ENCODE measurements around the gene RERE.

The RERE gene

GRCh38 chr1:8661185-8662110 lies 156.0 kb downstream of the RERE start:
- DNase-seq (ENCODE audit: low read depth) = peak; percentile 94
- H3K4me3 ChIP-seq (replicated peaks; ENCODE audit: low read depth, low read length) = no peak overlapping the region
- no peak for TF ChIP-seq CTCF (IDR thresholded peaks at IDR 0.05; ENCODE audit: low read length, missing control alignments)

GRCh38 chr1:8660411-8660828 lies 157.0 kb downstream of the RERE start:
- no peak overlapping the region for H3K4me3 ChIP-seq (replicated peaks; ENCODE audit: low read depth, low read length)
- no peak for TF ChIP-seq CTCF (IDR thresholded peaks at IDR 0.05; ENCODE audit: low read length, missing control alignments)
- peak; percentile 92 for DNase-seq (ENCODE audit: low read depth)

GRCh38 chr1:8659593-8659992 lies 157.8 kb downstream of the RERE start:
- no peak for DNase-seq (ENCODE audit: low read depth)
- H3K4me3 ChIP-seq (replicated peaks; ENCODE audit: low read depth, low read length) = no peak overlapping the region
- no peak for TF ChIP-seq CTCF (IDR thresholded peaks at IDR 0.05; ENCODE audit: low read length, missing control alignments)

GRCh38 chr1:8653878-8654277 lies 163.6 kb downstream of the RERE start:
- no peak for TF ChIP-seq CTCF (IDR thresholded peaks at IDR 0.05; ENCODE audit: low read length, missing control alignments)
- H3K4me3 ChIP-seq (replicated peaks; ENCODE audit: low read depth, low read length) = no peak overlapping the region

GRCh38 chr1:8652467-8653046 lies 164.9 kb downstream of the RERE start:
- H3K4me3 ChIP-seq (replicated peaks; ENCODE audit: low read depth, low read length) = no peak overlapping the region
- no peak for DNase-seq (ENCODE audit: low read depth)
- TF ChIP-seq CTCF (IDR thresholded peaks at IDR 0.05; ENCODE audit: low read length, missing control alignments) = no peak

More at GRCh38 chr1:8653878-8654277, 163.6 kb downstream of the RERE start:
- no peak for DNase-seq (ENCODE audit: low read depth)

GRCh38 chr1:8651962-8652361 lies 165.5 kb downstream of the RERE start:
- no peak for DNase-seq (ENCODE audit: low read depth)
- no peak for TF ChIP-seq CTCF (IDR thresholded peaks at IDR 0.05; ENCODE audit: low read length, missing control alignments)
- no peak overlapping the region for H3K4me3 ChIP-seq (replicated peaks; ENCODE audit: low read depth, low read length)
